Prostate gland (tissue), 2 donors: ENCODE data around the gene IFT81. TPM values are rescaled to one million over a fixed set of nuclear protein-coding genes. Genes with fewer than 3 reads are reported as not detected.

Experiments
- DNase-seq: peaks from one replicate; pipeline ENCODE4 v3.0.0-alpha.2; 2019; ENCODE audit warnings: low spot score
- H3K27ac ChIP-seq, 2 donors: fragments of 200-600 bp; sonication (generic); 2 replicates each; pipeline ENCODE4 v1.5.1; 2017 to 2019
- H3K27me3 ChIP-seq: fragments of 200-600 bp; sonication (generic); replicated peaks from 2 replicates; pipeline ENCODE4 v1.5.1; 2019; ENCODE audit not compliant: insufficient read depth
- H3K36me3 ChIP-seq, 2 donors: fragments of 200-600 bp; sonication (generic); 1 replicate in 1 of 2; 2 replicates in 1 of 2; pipeline versions ENCODE4 v1.5.1 to v1.8.1; 2017 to 2019
- H3K4me1 ChIP-seq: fragments of 200-600 bp; sonication (generic); replicated peaks from 2 replicates; pipeline ENCODE4 v1.5.1; 2019
- H3K4me3 ChIP-seq, 2 donors: fragments of 200-600 bp; sonication (generic); 2 replicates each; pipeline ENCODE4 v1.5.1; 2017 to 2019
- H3K9me3 ChIP-seq: fragments of 200-600 bp; sonication (generic); 2 replicates; pipeline ENCODE4 v1.5.1; 2017
- POLR2A ChIP-seq: fragments of 450-650 bp; IDR thresholded peaks from one replicate; pipeline ENCODE4 v1.6.1; 2016; ENCODE audit warnings: antibody characterized with exemption, mild to moderate bottlenecking
- POLR2AphosphoS5 ChIP-seq: sonication (generic); formaldehyde crosslinking; IDR thresholded peaks from one replicate; pipeline ENCODE4 v1.6.1; 2017; ENCODE audit warnings: antibody characterized with exemption
- WGBS: methylation state at CpG from one replicate; pipeline ENCODE4 v1.1.5; 2018; 5-methylcytosine and 5-hydroxymethylcytosine counted together
- intact Hi-C: fragments of 100-400 bp; cut with DNase I; formaldehyde crosslinking; loops from one replicate; pipeline ENCODE4 v1.14.2; 2022
- total RNA-seq, 2 donors: library from RNA; depleted of rRNA; stranded (reverse); fragments of >200 nt; gene quantifications; one replicate each; pipeline ENCODE4 v1.1.0, GENCODE V29; 2016
- TF ChIP-seq, protein P1 (sequence below), 4 experiments: fragments of 200-600 bp in 2 of 4; fragments of 450-650 bp in 2 of 4; sonication (generic) in 2 of 4; IDR thresholded peaks; 1 replicate in 3 of 4; 2 replicates in 1 of 4; pipeline ENCODE4 v1.5.1; 2016 to 2019; ENCODE audit warnings: antibody characterized with exemption in 4 of 4, mild to moderate bottlenecking in 2 of 4, moderate library complexity in 2 of 4

The IFT81 gene
- total RNA-seq, 2 donors from 2014 or later, result 11.2 to 16.1 TPM

DNA sequence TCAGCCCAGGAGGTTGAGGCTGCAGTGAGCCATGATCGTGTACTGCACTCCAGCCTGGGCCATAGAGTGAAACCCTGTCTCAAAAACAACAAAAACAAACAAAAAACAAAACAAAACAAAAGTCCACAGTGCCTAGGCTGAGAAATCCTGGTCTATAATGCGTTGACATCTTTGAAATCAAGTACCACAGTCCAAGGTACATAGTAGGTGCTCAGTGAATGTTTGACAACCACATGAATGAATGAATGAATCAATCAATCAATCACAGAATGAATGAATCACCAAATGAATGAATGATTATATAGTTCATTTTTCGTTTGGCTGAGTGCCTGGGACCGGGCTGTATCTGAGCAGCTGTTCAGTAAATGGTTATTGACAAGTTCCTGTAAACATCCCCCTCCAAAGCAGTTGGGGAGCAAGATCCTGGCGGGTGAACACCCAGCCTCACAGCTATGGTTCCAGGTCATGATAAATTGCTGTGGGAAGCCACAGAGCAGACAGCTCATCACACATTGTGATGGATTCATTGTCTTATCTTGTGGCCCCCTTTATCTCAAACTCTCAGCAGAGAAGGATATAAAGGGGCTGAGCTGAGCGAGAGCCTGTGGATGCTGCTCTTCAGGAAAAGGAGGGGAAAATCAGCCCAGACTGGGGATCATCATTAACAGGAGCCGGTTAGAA lies 30.4 kb upstream of the IFT81 start:
- TF ChIP-seq, protein P1, sequence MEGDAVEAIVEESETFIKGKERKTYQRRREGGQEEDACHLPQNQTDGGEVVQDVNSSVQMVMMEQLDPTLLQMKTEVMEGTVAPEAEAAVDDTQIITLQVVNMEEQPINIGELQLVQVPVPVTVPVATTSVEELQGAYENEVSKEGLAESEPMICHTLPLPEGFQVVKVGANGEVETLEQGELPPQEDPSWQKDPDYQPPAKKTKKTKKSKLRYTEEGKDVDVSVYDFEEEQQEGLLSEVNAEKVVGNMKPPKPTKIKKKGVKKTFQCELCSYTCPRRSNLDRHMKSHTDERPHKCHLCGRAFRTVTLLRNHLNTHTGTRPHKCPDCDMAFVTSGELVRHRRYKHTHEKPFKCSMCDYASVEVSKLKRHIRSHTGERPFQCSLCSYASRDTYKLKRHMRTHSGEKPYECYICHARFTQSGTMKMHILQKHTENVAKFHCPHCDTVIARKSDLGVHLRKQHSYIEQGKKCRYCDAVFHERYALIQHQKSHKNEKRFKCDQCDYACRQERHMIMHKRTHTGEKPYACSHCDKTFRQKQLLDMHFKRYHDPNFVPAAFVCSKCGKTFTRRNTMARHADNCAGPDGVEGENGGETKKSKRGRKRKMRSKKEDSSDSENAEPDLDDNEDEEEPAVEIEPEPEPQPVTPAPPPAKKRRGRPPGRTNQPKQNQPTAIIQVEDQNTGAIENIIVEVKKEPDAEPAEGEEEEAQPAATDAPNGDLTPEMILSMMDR (IDR thresholded peaks at IDR 0.05), result no peak
- TF ChIP-seq POLR2AphosphoS5, result no peak
- no peak for TF ChIP-seq POLR2A
- Histone ChIP-seq H3K36me3 (no peaks in the 10 kb centered on the region), H3K9me3 (no peaks in the 10 kb centered on the region), H3K4me1 (no peaks in the 10 kb centered on the region), H3K27me3 (no peaks in the 10 kb centered on the region), H3K4me3 (no peak overlapping the region), H3K27ac (no peak overlapping the region)
- intact Hi-C loops, result no loop called here
- 56% methylated on average over 7 of the region's 7 CpGs for WGBS
- DNase-seq, result no peak

DNA sequence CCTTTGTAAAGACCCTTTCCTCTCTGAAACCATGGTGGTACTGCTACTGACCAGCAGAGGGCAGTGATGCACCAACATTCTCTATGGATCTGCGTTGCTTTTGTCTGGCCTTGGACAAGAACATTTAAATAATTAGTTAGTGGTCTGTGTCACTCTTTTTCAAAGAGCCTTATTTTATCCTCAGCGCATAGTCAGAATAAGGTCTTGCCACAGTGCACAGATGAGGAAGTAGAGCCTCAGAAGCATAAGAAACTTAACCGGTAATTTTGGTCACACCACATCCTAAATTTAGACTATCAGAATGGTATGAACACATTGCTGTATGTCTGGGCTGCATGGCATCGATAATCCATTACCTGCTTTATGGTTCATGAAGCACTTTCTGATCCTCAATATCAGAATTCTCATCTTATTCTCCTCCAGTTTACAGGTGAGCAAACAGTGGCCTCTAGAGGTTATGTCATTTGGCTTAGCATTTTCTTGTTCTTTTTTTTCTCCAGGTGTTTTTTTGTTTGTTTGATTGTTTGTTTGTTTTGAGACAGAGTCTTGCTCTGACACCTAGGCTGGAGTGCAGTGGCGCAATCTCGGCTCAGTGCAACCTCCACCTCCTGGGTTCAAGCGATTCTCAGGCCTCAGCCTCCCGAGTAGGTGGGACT lies 23.7 kb upstream of the IFT81 start:
- peak; percentile 65 for DNase-seq
- peak; percentile 77 for TF ChIP-seq POLR2AphosphoS5
- no peak for TF ChIP-seq POLR2A
- TF ChIP-seq, protein P1 (IDR thresholded peaks at IDR 0.05), result peak; percentile 64 to 92 (median 88)
- intact Hi-C loops, result no loop called here
- Histone ChIP-seq H3K4me3 (no peak overlapping the region), H3K4me1 (no peaks in the 10 kb centered on the region), H3K9me3 (no peaks in the 10 kb centered on the region), H3K36me3 (no peaks in the 10 kb centered on the region), H3K27ac (peak overlapping the region in 1 of 2 donors; percentile 15), H3K27me3 (no peaks in the 10 kb centered on the region)
- WGBS, result 55% methylated on average over 8 of the region's 8 CpGs

DNA sequence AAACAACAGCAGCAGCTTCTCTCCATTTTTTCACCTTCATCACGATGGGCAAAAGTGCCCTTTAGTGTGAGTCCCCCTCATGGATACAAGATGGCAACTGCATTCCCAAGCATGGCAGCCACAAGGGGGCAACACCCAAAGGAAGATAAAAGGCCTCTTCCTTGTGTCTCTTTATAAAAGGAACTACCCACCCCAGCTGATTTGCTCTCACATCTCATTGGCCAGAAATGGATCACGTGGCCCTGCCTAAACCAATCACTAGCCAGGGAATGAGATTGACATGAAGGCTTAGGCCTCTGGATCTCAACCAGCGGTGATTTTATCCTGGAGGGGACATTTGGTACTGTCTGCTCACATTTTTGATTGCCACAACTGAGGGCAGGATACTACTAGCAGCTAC lies 21.9 kb upstream of the IFT81 start:
- 88% methylated on average over 3 of the region's 3 CpGs for WGBS
- Histone ChIP-seq H3K4me3 (no peak overlapping the region), H3K4me1 (no peaks in the 10 kb centered on the region), H3K9me3 (no peaks in the 10 kb centered on the region), H3K27me3 (no peaks in the 10 kb centered on the region), H3K27ac (peak overlapping the region; percentile 3 to 15), H3K36me3 (no peaks in the 10 kb centered on the region)
- DNase-seq, result no peak
- intact Hi-C loops, result no loop called here
- TF ChIP-seq, protein P1 (IDR thresholded peaks at IDR 0.05), result peak in 2 of 4 experiments; percentile 11 to 26
- no peak for TF ChIP-seq POLR2A

DNA sequence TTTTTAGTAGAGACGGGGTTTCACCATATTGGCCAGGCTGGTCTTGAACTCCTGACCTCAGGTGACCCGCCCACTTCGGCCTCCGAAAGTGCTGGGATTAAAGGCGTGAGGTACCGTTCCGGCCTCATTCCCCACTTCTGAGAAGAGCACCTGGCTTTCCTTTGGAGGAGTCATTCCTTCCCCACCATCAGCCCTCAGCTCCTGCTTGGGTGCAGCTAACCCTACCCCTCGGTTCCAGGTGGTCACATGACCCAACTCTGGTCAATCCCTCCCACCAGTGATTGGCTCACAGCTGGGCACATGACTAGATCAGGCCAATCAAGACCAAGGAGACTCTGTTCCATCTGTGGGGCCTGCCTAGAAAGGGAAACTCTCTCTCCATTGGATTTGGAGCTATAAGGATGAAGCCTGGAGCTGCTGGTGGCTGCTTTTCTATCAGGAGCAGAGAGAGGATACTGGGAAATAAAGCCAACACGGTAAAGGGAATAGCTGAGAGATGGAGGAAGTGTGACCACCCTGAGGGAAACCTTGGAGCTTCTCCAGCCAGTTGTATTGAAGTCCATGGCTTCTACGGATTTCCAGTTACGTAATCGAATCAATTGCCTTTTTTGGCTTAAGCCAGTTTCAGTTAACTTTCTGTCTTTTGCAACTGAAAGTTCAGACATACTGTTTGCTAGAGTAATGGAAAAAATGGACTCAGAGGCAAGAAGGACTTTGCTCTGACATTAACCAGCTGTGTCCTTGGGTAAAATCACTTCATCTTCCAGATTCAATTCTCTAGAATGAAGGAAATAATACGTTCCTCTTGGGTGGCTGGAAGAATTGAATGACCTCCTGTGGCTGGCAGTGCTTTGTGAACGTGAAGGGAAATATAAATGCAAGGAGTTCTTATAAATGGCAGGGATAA lies 19.7 kb upstream of the IFT81 start:
- WGBS, result 79% methylated on average over 14 of the region's 14 CpGs
- no peak for DNase-seq

More for the DNA sequence above, 19.7 kb upstream of the IFT81 start:
- H3K9me3 ChIP-seq, result no peaks in the 10 kb centered on the region
- intact Hi-C loops, result loop anchor here (5.0 kb wide), 1 partner anchor 178 kb away; the partner anchor contains the start of gene ATP2A2
- peak overlapping the region; percentile 56 to 64 for H3K27ac ChIP-seq
- no peak overlapping the region for H3K4me3 ChIP-seq
- TF ChIP-seq POLR2AphosphoS5, result no peak
- TF ChIP-seq, protein P1 (IDR thresholded peaks at IDR 0.05), result no peak
- TF ChIP-seq POLR2A, result no peak
- no peaks in the 10 kb centered on the region for H3K27me3 ChIP-seq
- no peaks in the 10 kb centered on the region for H3K36me3 ChIP-seq
- no peaks in the 10 kb centered on the region for H3K4me1 ChIP-seq
